ENCODE results near the gene IGSF9. TPM values are rescaled to one million over a fixed set of nuclear protein-coding genes. Genes with fewer than 3 reads are reported as not detected.

Gene IGSF9
- total and polyA plus RNA-seq, 10 of the 15 experiments (the other 5 are each of a cell fraction or from before 2014, with no cell fraction given), result 0.04 to 0.07 TPM; not detected in 8

- H3K9ac ChIP-seq (ENCODE audit: control insufficient read depth, insufficient read depth, low read length), result no peak overlapping the region
- POLR2A ChIA-PET, result no interaction called here
- intact Hi-C loops (cut with micrococcal nuclease; ENCODE audit: unreplicated experiment), result no loop called here
- in situ Hi-C loops (cut with MboI), result no loop called here
- WGBS (ENCODE audit: insufficient coverage, insufficient replicate concordance, low lambda C conversion rate, missing lambda C conversion rate), result 17% methylated on average over 6 of the region's 6 CpGs
- RAD21 ChIA-PET (ENCODE audit: unreplicated experiment), result no interaction called here
- no peak overlapping the region for H3K4me3 ChIP-seq
- H4K20me1 ChIP-seq (ENCODE audit: control insufficient read depth, insufficient read depth), result no peaks in the 10 kb centered on the region
- FAIRE-seq (no peak), ATAC-seq (no peak), DNase-seq (ENCODE audit: low read depth, low spot score) (no peak)
- H3K27ac ChIP-seq (ENCODE audit: control insufficient read depth, insufficient read depth), result no peak overlapping the region
- H3K27me3 ChIP-seq (replicated peaks in 1 of 2; ENCODE audit: control insufficient read depth in 2 of 2, insufficient read depth in 2 of 2, low read length in 1 of 2), result peaks cover 10 to 22% of the 10 kb centered on the region in 2 experiments
- H3K9me3 ChIP-seq (replicated peaks; ENCODE audit: control insufficient read depth, insufficient read depth, low read length), result no peaks in the 10 kb centered on the region
- TF ChIP-seq BHLHE40 (IDR thresholded peaks at IDR 0.05; ENCODE audit: borderline replicate concordance in 1 of 2, low read depth in 2 of 2, low read length in 1 of 2) (no peak), KDM1A (IDR thresholded peaks at IDR 0.05; ENCODE audit: borderline replicate concordance) (no peak), POLR2A (IDR thresholded peaks at IDR 0.05; ENCODE audit: low read depth, low read length) (no peak), ASH2L (IDR thresholded peaks at IDR 0.05; ENCODE audit: borderline replicate concordance, low read depth) (no peak), CREM (IDR thresholded peaks at IDR 0.05; ENCODE audit: low read depth) (no peak), YBX1 (IDR thresholded peaks at IDR 0.05) (no peak), ZBTB33 (IDR thresholded peaks at IDR 0.05) (no peak), GATAD2B (conservative IDR thresholded peaks at IDR 0.05; ENCODE audit: low read depth) (no peak), CTCF (IDR thresholded peaks at IDR 0.05 in 2 of 3, conservative IDR thresholded peaks at IDR 0.05 in 1 of 3; ENCODE audit: control insufficient read depth in 2 of 3, extremely low read depth in 1 of 3, insufficient read depth in 1 of 3, low read depth in 3 of 3, low read length in 3 of 3) (no peak), USF1 (IDR thresholded peaks at IDR 0.05; ENCODE audit: borderline replicate concordance, extremely low read length, insufficient read depth, low read depth, low read length) (no peak), FOXK2 (IDR thresholded peaks at IDR 0.05) (no peak), CHD4 (IDR thresholded peaks at IDR 0.05) (no peak), MAX (IDR thresholded peaks at IDR 0.05; ENCODE audit: low read depth, low read length) (no peak), ESRRA (IDR thresholded peaks at IDR 0.05; ENCODE audit: low read length) (no peak), PBX3 (IDR thresholded peaks at IDR 0.05; ENCODE audit: insufficient replicate concordance, low read depth, low read length) (no peak), MLLT1 (IDR thresholded peaks at IDR 0.05) (no peak), ZNF274 (IDR thresholded peaks at IDR 0.05; ENCODE audit: insufficient read depth, insufficient read length) (no peak)
- no peak overlapping the region for H3K4me2 ChIP-seq (ENCODE audit: control insufficient read depth, insufficient read depth)
- H3K79me2 ChIP-seq (ENCODE audit: control insufficient read depth, insufficient read depth, low read length), result no peaks in the 10 kb centered on the region
- BruUV-seq (replicated peaks), result no TSS peak
- no peaks in the 10 kb centered on the region; the same call in 1 of the 2 replicates for H3K4me1 ChIP-seq (ENCODE audit: control insufficient read depth, insufficient read depth, low read length)
- CTCF ChIA-PET, result interaction anchor here (1.0 to 2.0 kb wide), 3 partner anchors 13 to 67 kb away, joined by 3 to 6 read pairs (median 3); no protein-coding TSS in a partner anchor
- H2AFZ ChIP-seq (ENCODE audit: control insufficient read depth, low read depth, low read length), result no peak overlapping the region
- SMC1A ChIA-PET (ENCODE audit: uncharacterized antibody, unreplicated experiment), result no interaction called here
- H3K36me3 ChIP-seq (ENCODE audit: control insufficient read depth in 2 of 2, insufficient read depth in 2 of 2, low read length in 1 of 2), result no peaks in the 10 kb centered on the region
These were observed 3.7 kb upstream of the IGSF9 start for GRCh38 chr1:159949123-159949522.
